CD4-positive, alpha-beta T cell treated with Interleukin-10 for 1 hour (primary cell): ENCODE results near the gene SSTR5.
"Not testable (repeated sequence)": the region's sequence is repeated elsewhere in the genome, so short reads cannot be mapped to it uniquely, and the experiment has no call there.

Experiments used
- DNase-seq: peaks from one replicate; pipeline ENCODE4 v3.0.0-alpha.2; 2020

SSTR5 gene

GRCh38 chr16:1072526-1073261, at the start of gene SSTR5:
TSS of gene SSTR5 (plus strand) at chr16:1072747. CDS start at chr16:1078869, 6,122 bp downstream.
- DNase-seq, result no peak

- DNase-seq, result no peak
Observed at GRCh38 chr16:1024138-1024537, 48.4 kb upstream of the SSTR5 start.

GRCh38 chr16:1025183-1025809, 47.3 kb upstream of the SSTR5 start:
- not testable (repeated sequence) for DNase-seq

- DNase-seq, result no peak
Observed at GRCh38 chr16:1026057-1026783, 46.3 kb upstream of the SSTR5 start.

- DNase-seq, result no peak
Observed at GRCh38 chr16:1026784-1027500, 45.6 kb upstream of the SSTR5 start.

- no peak for DNase-seq
Observed at GRCh38 chr16:1027501-1027815, 45.1 kb upstream of the SSTR5 start.

GRCh38 chr16:1028056-1028455, 44.5 kb upstream of the SSTR5 start:
- no peak for DNase-seq

- no peak for DNase-seq
Observed at GRCh38 chr16:1028524-1029258, 43.9 kb upstream of the SSTR5 start.

- no peak for DNase-seq
Observed at GRCh38 chr16:1029259-1029545, 43.3 kb upstream of the SSTR5 start.

GRCh38 chr16:1030473-1030901, 42.1 kb upstream of the SSTR5 start:
- DNase-seq, result no peak

GRCh38 chr16:1031666-1032065, 40.9 kb upstream of the SSTR5 start:
- no peak for DNase-seq

- DNase-seq, result no peak
Observed at GRCh38 chr16:1032607-1033006, 39.9 kb upstream of the SSTR5 start.

GRCh38 chr16:1033128-1033679, 39.3 kb upstream of the SSTR5 start:
- DNase-seq, result no peak

GRCh38 chr16:1034230-1035065, 38.1 kb upstream of the SSTR5 start:
- no peak for DNase-seq

GRCh38 chr16:1035066-1035415, 37.5 kb upstream of the SSTR5 start:
- DNase-seq, result no peak

- no peak for DNase-seq
Observed at GRCh38 chr16:1036166-1036565, 36.4 kb upstream of the SSTR5 start.

- DNase-seq, result no peak
Observed at GRCh38 chr16:1036726-1037393, 35.7 kb upstream of the SSTR5 start.

- no peak for DNase-seq
Observed at GRCh38 chr16:1037394-1038257, 34.9 kb upstream of the SSTR5 start.

- DNase-seq, result no peak
Observed at GRCh38 chr16:1038932-1039331, 33.6 kb upstream of the SSTR5 start.

- no peak for DNase-seq
Observed at GRCh38 chr16:1039762-1040161, 32.8 kb upstream of the SSTR5 start.
